ENCODE results near the gene CISD3.

Gene CISD3

GRCh38 chr17:38779965-38780752, 50.0 kb downstream of the CISD3 start:
- no peak for DNase-seq

GRCh38 chr17:38783227-38783626, 53.1 kb downstream of the CISD3 start:
- DNase-seq: no peak
